ENCODE measurements around the gene RHOBTB3.

DNA sequence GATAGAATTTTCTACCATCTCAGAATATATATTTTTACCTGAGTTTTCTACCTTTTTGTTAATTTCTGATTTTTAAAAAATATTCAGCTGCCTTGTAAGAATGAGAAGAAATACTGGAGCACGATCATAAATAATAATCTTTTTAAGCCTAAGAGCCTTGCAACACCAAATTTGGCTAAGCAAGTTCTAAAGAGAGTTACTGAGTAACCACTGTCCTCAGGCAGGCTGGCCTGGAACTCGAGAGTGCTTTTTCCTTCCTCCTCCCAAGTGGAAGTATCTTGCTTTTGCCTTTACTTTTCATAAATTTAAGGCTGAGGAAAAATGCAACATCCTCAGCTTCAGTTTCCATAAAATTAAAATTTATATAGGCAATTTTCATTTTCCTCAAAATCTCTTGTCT lies 70.4 kb downstream of the RHOBTB3 start:
- TF ChIP-seq CTCF (IDR thresholded peaks at IDR 0.05; ENCODE audit: insufficient read depth, low read depth, low read length): no peak
- TF ChIP-seq EZH2 (IDR thresholded peaks at IDR 0.05; ENCODE audit: insufficient read depth, low read length): no peak

Data from astrocyte (in vitro differentiated cells and primary cell).